NCI-H1092 (cell line): ENCODE results near the gene POU2F1.
"Not testable (repeated sequence)": the region's sequence is repeated elsewhere in the genome, so short reads cannot be mapped to it uniquely, and the experiment has no call there.

Experiments
- DNase-seq: peaks from one replicate; lab custom pipeline; 2025; lab: John Stamatoyannopoulos, UW

The POU2F1 gene

GRCh38 chr1:167314671-167315070 lies 94.0 kb downstream of the POU2F1 start:
- DNase-seq, result no peak

- DNase-seq, result no peak
Measured at GRCh38 chr1:167317463-167317862, 96.8 kb downstream of the POU2F1 start.

- DNase-seq, result not testable (repeated sequence)
Measured at GRCh38 chr1:167319206-167319605, 98.5 kb downstream of the POU2F1 start.

GRCh38 chr1:167322483-167322882 lies 101.8 kb downstream of the POU2F1 start:
- DNase-seq, result no peak

- no peak for DNase-seq
Measured at GRCh38 chr1:167325151-167325550, 104.5 kb downstream of the POU2F1 start.

- DNase-seq, result no peak
Measured at GRCh38 chr1:167328306-167328815, 107.7 kb downstream of the POU2F1 start.

GRCh38 chr1:167328816-167329483 lies 108.3 kb downstream of the POU2F1 start:
- no peak for DNase-seq

GRCh38 chr1:167330601-167331293 lies 110.1 kb downstream of the POU2F1 start:
- DNase-seq, result no peak

GRCh38 chr1:167331650-167332049 lies 111.0 kb downstream of the POU2F1 start:
- no peak for DNase-seq

- no peak for DNase-seq
Measured at GRCh38 chr1:167332503-167332902, 111.8 kb downstream of the POU2F1 start.

- no peak for DNase-seq
Measured at GRCh38 chr1:167333124-167333523, 112.4 kb downstream of the POU2F1 start.

- no peak for DNase-seq
Measured at GRCh38 chr1:167333703-167334102, 113.0 kb downstream of the POU2F1 start.

- DNase-seq, result no peak
Measured at GRCh38 chr1:167339405-167339804, 118.7 kb downstream of the POU2F1 start.

- DNase-seq, result no peak
Measured at GRCh38 chr1:167342846-167343245, 122.2 kb downstream of the POU2F1 start.

- DNase-seq, result no peak
Measured at GRCh38 chr1:167344112-167344511, 123.4 kb downstream of the POU2F1 start.

GRCh38 chr1:167344615-167345385 lies 124.1 kb downstream of the POU2F1 start:
- no peak for DNase-seq

GRCh38 chr1:167345386-167345733 lies 124.7 kb downstream of the POU2F1 start:
- DNase-seq, result no peak

GRCh38 chr1:167357305-167357704 lies 136.6 kb downstream of the POU2F1 start:
- DNase-seq, result no peak

GRCh38 chr1:167359295-167359694 lies 138.6 kb downstream of the POU2F1 start:
- DNase-seq, result no peak

- no peak for DNase-seq
Measured at GRCh38 chr1:167360120-167360519, 139.4 kb downstream of the POU2F1 start.

GRCh38 chr1:167362638-167363037 lies 142.0 kb downstream of the POU2F1 start:
- no peak for DNase-seq

GRCh38 chr1:167364826-167365225 lies 144.1 kb downstream of the POU2F1 start:
- no peak for DNase-seq

GRCh38 chr1:167365360-167365759 lies 144.7 kb downstream of the POU2F1 start:
- DNase-seq, result no peak
